IMR-90 (cell line): ENCODE measurements around the gene NFE2L1. TPM values are rescaled to one million over a fixed set of nuclear protein-coding genes. Genes with fewer than 3 reads are reported as not detected.
A peak's percentile ranks its signal among the peaks of the same experiment; 100 is the strongest.

Source experiments
- ATAC-seq: fragments of 200-7000 bp; cut with Tn5 transposase; 2 replicates; pipeline ENCODE4 v1.9.1; 2020; ENCODE audit warnings: low read depth, mild to moderate bottlenecking, moderate library complexity
- BruUV-seq: library from RNA; stranded (reverse); fragments of 400-500 nt; replicated peaks from 2 replicates; lab custom pipeline; 2021; lab: Mats Ljungman, UMichigan
- CTCF ChIA-PET: fragments of 300-600 bp; formaldehyde crosslinking; extraction: SDS; loops from one replicate; lab custom pipeline; 2021; ENCODE audit warnings: antibody characterized with exemption; lab: Yijun Ruan, JAX
- POLR2A ChIA-PET: fragments of 300-600 bp; sonication (Branson Sonifier 250); formaldehyde crosslinking; loops from one replicate; lab custom pipeline; 2022; ENCODE audit warnings: antibody characterized with exemption; ENCODE audit not compliant: unreplicated experiment; lab: Charles Lee
- DNase-seq: peaks from one replicate; pipeline ENCODE4 v3.0.0; 2013
- H2AFZ ChIP-seq: replicated peaks from 2 replicates; pipeline ENCODE3; 2013; ENCODE audit warnings: low read length, mild to moderate bottlenecking; ENCODE audit not compliant: poor library complexity
- H2AK5ac ChIP-seq: 2 replicates; pipeline ENCODE4 v1.6.1; 2013; ENCODE audit warnings: low read depth, low read length, inconsistent platforms
- H2AK9ac ChIP-seq: replicated peaks from 2 replicates; pipeline ENCODE3; 2013; ENCODE audit warnings: mild to moderate bottlenecking, low read depth, low read length, moderate library complexity; ENCODE audit not compliant: poor library complexity
- H2BK120ac ChIP-seq: 2 replicates; pipeline ENCODE4 v1.6.1; 2013; ENCODE audit warnings: low read depth, low read length, inconsistent platforms
- H2BK15ac ChIP-seq: 3 replicates; pipeline ENCODE4 v1.6.1; 2013; ENCODE audit warnings: low read depth, low read length, inconsistent platforms
- H2BK20ac ChIP-seq: 2 replicates; pipeline ENCODE4 v1.6.1; 2013; ENCODE audit warnings: low read depth, mild to moderate bottlenecking, inconsistent platforms, low read length, moderate library complexity
- H2BK5ac ChIP-seq: 2 replicates; pipeline ENCODE4 v1.6.1; 2013; ENCODE audit warnings: mild to moderate bottlenecking, low read depth, low read length, inconsistent platforms; ENCODE audit not compliant: poor library complexity, severe bottlenecking
- H3K14ac ChIP-seq: replicated peaks from 2 replicates; pipeline ENCODE4 v1.6.1; 2013; ENCODE audit warnings: low read depth, low read length, inconsistent platforms
- H3K18ac ChIP-seq: 2 replicates; pipeline ENCODE4 v1.6.1; 2013; ENCODE audit warnings: low read depth, low read length, control low read depth
- H3K23ac ChIP-seq: 2 replicates; pipeline ENCODE4 v1.6.1; 2013; ENCODE audit warnings: low read depth, low read length, inconsistent platforms
- H3K27ac ChIP-seq: 2 replicates; pipeline ENCODE4 v1.5.1; 2013; ENCODE audit warnings: mild to moderate bottlenecking, control low read depth, low read length; ENCODE audit not compliant: insufficient read depth
- H3K27me3 ChIP-seq: 2 replicates; pipeline ENCODE4 v1.6.1; 2013; ENCODE audit warnings: low read length; ENCODE audit not compliant: control insufficient read depth, insufficient read depth
- H3K36me3 ChIP-seq: 2 replicates; pipeline ENCODE4 v1.6.1; 2013; ENCODE audit warnings: low read length, mixed read lengths; ENCODE audit not compliant: control insufficient read depth, insufficient read depth
- H3K4ac ChIP-seq: 2 replicates; pipeline ENCODE4 v1.6.1; 2013; ENCODE audit warnings: low read depth, low read length, inconsistent platforms
- H3K4me1 ChIP-seq: 2 replicates; pipeline ENCODE4 v1.6.1; 2013; ENCODE audit warnings: low read length, mixed read lengths; ENCODE audit not compliant: control insufficient read depth, insufficient read depth
- H3K4me2 ChIP-seq: 2 replicates; pipeline ENCODE4 v1.6.1; 2013; ENCODE audit warnings: low read depth, mild to moderate bottlenecking, control low read depth, low read length, moderate library complexity
- H3K4me3 ChIP-seq: 2 replicates; pipeline ENCODE4 v1.5.1; 2013; ENCODE audit warnings: low read depth, mild to moderate bottlenecking, control low read depth, low read length, moderate library complexity; ENCODE audit not compliant: insufficient read depth
- H3K56ac ChIP-seq: 2 replicates; pipeline ENCODE4 v1.6.1; 2013; ENCODE audit warnings: low read length, inconsistent platforms; ENCODE audit not compliant: insufficient read depth; ENCODE audit errors: extremely low read depth
- H3K79me1 ChIP-seq, 2 experiments: 2 replicates each; pipeline ENCODE4 v1.6.1; 2013; ENCODE audit warnings: low read length in 2 of 2, inconsistent platforms in 1 of 2, low read depth in 1 of 2
- H3K9ac ChIP-seq: 2 replicates; pipeline ENCODE4 v1.6.1; 2013; ENCODE audit warnings: low read depth, low read length, control low read depth
- H3K9me1 ChIP-seq: 2 replicates; pipeline ENCODE4 v1.6.1; 2013; ENCODE audit warnings: low read length, inconsistent platforms; ENCODE audit not compliant: insufficient read depth
- H3K9me3 ChIP-seq: 2 replicates; pipeline ENCODE4 v1.6.1; 2013; ENCODE audit warnings: low read length; ENCODE audit not compliant: control insufficient read depth, insufficient read depth
- H4K20me1 ChIP-seq: 2 replicates; pipeline ENCODE4 v1.6.1; 2013; ENCODE audit warnings: low read length, inconsistent platforms; ENCODE audit not compliant: insufficient read depth
- H4K5ac ChIP-seq: 2 replicates; pipeline ENCODE4 v1.6.1; 2013; ENCODE audit warnings: mild to moderate bottlenecking, low read depth, low read length, control low read depth
- H4K8ac ChIP-seq, 2 experiments: 2 replicates each; pipeline ENCODE4 v1.6.1; 2013; ENCODE audit warnings: low read depth in 2 of 2, low read length in 2 of 2, control low read depth in 1 of 2, inconsistent platforms in 1 of 2
- H4K91ac ChIP-seq: 2 replicates; pipeline ENCODE4 v1.6.1; 2013; ENCODE audit warnings: low read depth, low read length, inconsistent platforms; ENCODE audit not compliant: insufficient read depth
- CEBPB ChIP-seq: IDR thresholded peaks from 2 replicates; pipeline ENCODE4 v1.6.1; 2012; ENCODE audit warnings: low read depth, low read length, improper control_type of control experiment
- FOS ChIP-seq: fragments of 150-350 bp; IDR thresholded peaks from 2 replicates; pipeline ENCODE4 v1.6.1; 2016; ENCODE audit warnings: low read depth, low read length
- MAFK ChIP-seq: IDR thresholded peaks from 2 replicates; pipeline ENCODE4 v1.6.1; 2012; ENCODE audit warnings: low read depth, low read length, improper control_type of control experiment
- MAZ ChIP-seq: IDR thresholded peaks from 2 replicates; pipeline ENCODE4 v1.6.1; 2012; ENCODE audit warnings: low read depth, mild to moderate bottlenecking, low read length, improper control_type of control experiment, moderate library complexity, borderline replicate concordance
- NFE2L2 ChIP-seq: fragments of 150-350 bp; IDR thresholded peaks from 2 replicates; pipeline ENCODE4 v1.6.1; 2016; ENCODE audit warnings: low read depth, mild to moderate bottlenecking, low read length
- POLR2A ChIP-seq: IDR thresholded peaks from 2 replicates; pipeline ENCODE4 v1.6.1; 2012; ENCODE audit warnings: mild to moderate bottlenecking, low read depth, low read length
- RCOR1 ChIP-seq: IDR thresholded peaks from 2 replicates; pipeline ENCODE4 v1.6.1; 2012; ENCODE audit warnings: mild to moderate bottlenecking, low read length, improper control_type of control experiment; ENCODE audit not compliant: insufficient replicate concordance
- SMC3 ChIP-seq: fragments of 150-350 bp; IDR thresholded peaks from 2 replicates; pipeline ENCODE4 v1.6.1; 2016; ENCODE audit warnings: low read depth, mild to moderate bottlenecking, antibody characterized with exemption, low read length, moderate library complexity
- WGBS, 2 experiments: methylation state at CpG; one replicate each; pipeline versions ENCODE4 v1.1.5 to v1.1.7; 2013; ENCODE audit warnings: missing lambda C conversion rate in 2 of 2; ENCODE audit not compliant: insufficient read length in 1 of 2; ENCODE audit errors: extremely low coverage in 2 of 2; 5-methylcytosine and 5-hydroxymethylcytosine counted together
- dilution Hi-C: fragments of 300-500 bp; cut with HindIII; formaldehyde crosslinking; loops from one replicate; pipeline ENCODE4 v1.14.3; 2018; ENCODE audit warnings: low sequenced_read_pairs; ENCODE audit not compliant: unreplicated experiment
- in situ Hi-C: fragments of 300-500 bp; cut with MboI; formaldehyde crosslinking; loops from 3 replicates; pipeline ENCODE4 v1.14.3; 2019; ENCODE audit warnings: low sequenced_read_pairs, inconsistent platforms, mixed read lengths
- intact Hi-C: fragments of 100-400 bp; cut with micrococcal nuclease; formaldehyde crosslinking; loops from 2 replicates; pipeline ENCODE4 v1.10.0; 2022
- polyA plus RNA-seq, 3 experiments: library from polyadenylated mRNA; depleted of rRNA; stranded (reverse); fragments of >200 nt; gene quantifications; 2 replicates each; pipeline ENCODE4 v1.2.3, GENCODE V29; 2012; ENCODE audit warnings: low replicate concordance in 1 of 3
- total RNA-seq: library from RNA; depleted of rRNA; stranded (reverse); fragments of >200 nt; gene quantifications from 2 replicates; pipeline ENCODE4 v1.2.3, GENCODE V29; 2012
- TF ChIP-seq, protein P1 (sequence below): fragments of 150-350 bp; IDR thresholded peaks from 2 replicates; pipeline ENCODE4 v1.6.1; 2017; ENCODE audit warnings: mild to moderate bottlenecking, antibody characterized with exemption, low read length, low read depth

Gene NFE2L1
- total and polyA plus RNA-seq, 2 of the 4 experiments (the other 2 are of a cell fraction): 42.8 to 122 TPM

DNA sequence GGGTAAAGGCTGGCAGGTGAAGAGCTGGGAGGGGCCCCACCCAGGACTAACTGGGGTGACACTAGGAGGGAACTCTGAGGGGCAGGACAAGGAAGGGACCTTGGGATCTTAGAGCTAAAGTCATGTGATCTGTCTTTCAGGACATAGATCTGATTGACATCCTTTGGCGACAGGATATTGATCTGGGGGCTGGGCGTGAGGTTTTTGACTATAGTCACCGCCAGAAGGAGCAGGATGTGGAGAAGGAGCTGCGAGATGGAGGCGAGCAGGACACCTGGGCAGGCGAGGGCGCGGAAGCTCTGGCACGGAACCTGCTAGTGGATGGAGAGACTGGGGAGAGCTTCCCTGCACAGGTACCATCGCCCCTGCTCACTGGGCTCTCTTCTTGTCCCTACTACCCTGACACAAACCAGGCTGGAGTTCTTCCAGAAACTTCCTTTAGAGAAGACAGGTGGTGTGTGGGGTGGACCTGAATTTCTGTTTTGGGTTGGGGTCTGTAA, 8.1 kb downstream of the NFE2L1 start:
- DNase-seq (no peak), ATAC-seq (no peak)
- Histone ChIP-seq H3K18ac (peak overlapping the region; percentile 28; the same call in 1 of the 2 replicates), H4K8ac (peak overlapping the region; percentile 61 to 91; a peak in 3 of 4 replicates), H2BK120ac (peak overlapping the region; percentile 96), H2BK15ac (peak overlapping the region; percentile 78; the same call in 1 of the 3 replicates), H3K36me3 (peaks cover 74% of the 10 kb centered on the region), H2AK9ac (peak overlapping the region; percentile 94), H3K4ac (peak overlapping the region; percentile 98), H4K5ac (peak overlapping the region; percentile 14; the same call in 1 of the 2 replicates), H3K23ac (peak overlapping the region; percentile 86), H2BK5ac (peak overlapping the region; percentile 42), H4K20me1 (peaks cover 48% of the 10 kb centered on the region), H3K27me3 (no peaks in the 10 kb centered on the region), H3K9me3 (no peaks in the 10 kb centered on the region), H3K9ac (peak overlapping the region; percentile 65; the same call in 1 of the 2 replicates), H2AFZ (peak overlapping the region; percentile 53), H3K79me1 (peaks cover 44 to 96% of the 10 kb centered on the region in 2 experiments), H3K4me2 (no peak overlapping the region), H3K4me1 (peaks cover 44% of the 10 kb centered on the region), H3K14ac (peak overlapping the region; percentile 95), H3K27ac (peak overlapping the region; percentile 68; the same call in 1 of the 2 replicates), H2BK20ac (peak overlapping the region; percentile 92), H3K9me1 (peaks cover 46% of the 10 kb centered on the region), H3K56ac (peak overlapping the region; percentile 38; the same call in 1 of the 2 replicates), H4K91ac (peak overlapping the region; percentile 93), H3K4me3 (no peak overlapping the region), H2AK5ac (peak overlapping the region; percentile 94)
- 89% methylated on average over 2 of the region's 10 CpGs; no CpG with 5 or more reads in 1 of the 2 experiments for WGBS, 2 experiments
- BruUV-seq: no TSS peak
- CTCF ChIA-PET: interaction anchor here (0.7 to 1.0 kb wide), 2 partner anchors 12 to 71 kb away, joined by 3 to 6 read pairs; no protein-coding TSS in a partner anchor
- POLR2A ChIA-PET: no interaction called here
- intact Hi-C loops: no loop called here
- in situ Hi-C loops: no loop called here
- TF ChIP-seq FOS (no peak), CEBPB (no peak), POLR2A (no peak), NFE2L2 (no peak), RCOR1 (no peak), MAFK (no peak), SMC3 (no peak), MAZ (no peak)
- TF ChIP-seq, protein P1, sequence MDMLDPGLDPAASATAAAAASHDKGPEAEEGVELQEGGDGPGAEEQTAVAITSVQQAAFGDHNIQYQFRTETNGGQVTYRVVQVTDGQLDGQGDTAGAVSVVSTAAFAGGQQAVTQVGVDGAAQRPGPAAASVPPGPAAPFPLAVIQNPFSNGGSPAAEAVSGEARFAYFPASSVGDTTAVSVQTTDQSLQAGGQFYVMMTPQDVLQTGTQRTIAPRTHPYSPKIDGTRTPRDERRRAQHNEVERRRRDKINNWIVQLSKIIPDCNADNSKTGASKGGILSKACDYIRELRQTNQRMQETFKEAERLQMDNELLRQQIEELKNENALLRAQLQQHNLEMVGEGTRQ: no peak
- dilution Hi-C loops: no loop called here
